ENCODE data around the gene PFKFB4. TPM values are rescaled to one million over a fixed set of nuclear protein-coding genes. Genes with fewer than 3 reads are reported as not detected.

The PFKFB4 gene
- total RNA-seq, 1 donor from 2014 or later, result 7.1 TPM

DNA sequence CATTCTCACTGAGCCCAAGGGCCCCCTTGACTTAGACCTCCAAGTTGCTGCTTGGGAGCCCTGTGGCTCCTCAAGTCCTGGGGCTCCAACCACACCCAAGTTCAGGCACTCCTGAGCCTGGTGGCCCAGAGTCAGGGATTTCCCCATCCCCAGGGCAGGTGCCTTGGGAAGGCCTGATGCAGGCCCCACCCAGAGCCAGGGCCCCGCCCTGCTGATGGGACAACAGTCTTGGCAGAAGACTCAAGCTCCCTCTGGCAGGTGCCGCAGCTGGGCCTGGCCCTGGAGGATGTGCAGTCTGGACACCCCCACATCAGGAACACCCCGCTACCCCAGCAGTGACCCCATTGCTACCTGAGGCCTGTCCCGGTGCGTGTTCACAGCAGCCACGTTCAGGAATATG lies 35.0 kb downstream of the PFKFB4 start:
- no peak overlapping the region for H3K27ac Mint-ChIP-seq (ENCODE audit: unreplicated experiment)
- H3K36me3 Mint-ChIP-seq (ENCODE audit: unreplicated experiment), result peaks cover 2% of the 10 kb centered on the region
- H3K9me3 Mint-ChIP-seq (ENCODE audit: unreplicated experiment), result no peaks in the 10 kb centered on the region
- H3K4me1 Mint-ChIP-seq (ENCODE audit: unreplicated experiment), result no peaks in the 10 kb centered on the region
- H3K4me3 Mint-ChIP-seq (ENCODE audit: unreplicated experiment), result no peak overlapping the region
- no peak for DNase-seq (ENCODE audit: extremely low spot score, unreplicated experiment)
- no peaks in the 10 kb centered on the region for H3K27me3 Mint-ChIP-seq (ENCODE audit: unreplicated experiment)
- TF ChIP-seq, protein P1, sequence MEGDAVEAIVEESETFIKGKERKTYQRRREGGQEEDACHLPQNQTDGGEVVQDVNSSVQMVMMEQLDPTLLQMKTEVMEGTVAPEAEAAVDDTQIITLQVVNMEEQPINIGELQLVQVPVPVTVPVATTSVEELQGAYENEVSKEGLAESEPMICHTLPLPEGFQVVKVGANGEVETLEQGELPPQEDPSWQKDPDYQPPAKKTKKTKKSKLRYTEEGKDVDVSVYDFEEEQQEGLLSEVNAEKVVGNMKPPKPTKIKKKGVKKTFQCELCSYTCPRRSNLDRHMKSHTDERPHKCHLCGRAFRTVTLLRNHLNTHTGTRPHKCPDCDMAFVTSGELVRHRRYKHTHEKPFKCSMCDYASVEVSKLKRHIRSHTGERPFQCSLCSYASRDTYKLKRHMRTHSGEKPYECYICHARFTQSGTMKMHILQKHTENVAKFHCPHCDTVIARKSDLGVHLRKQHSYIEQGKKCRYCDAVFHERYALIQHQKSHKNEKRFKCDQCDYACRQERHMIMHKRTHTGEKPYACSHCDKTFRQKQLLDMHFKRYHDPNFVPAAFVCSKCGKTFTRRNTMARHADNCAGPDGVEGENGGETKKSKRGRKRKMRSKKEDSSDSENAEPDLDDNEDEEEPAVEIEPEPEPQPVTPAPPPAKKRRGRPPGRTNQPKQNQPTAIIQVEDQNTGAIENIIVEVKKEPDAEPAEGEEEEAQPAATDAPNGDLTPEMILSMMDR (IDR thresholded peaks at IDR 0.05), result no peak

DNA sequence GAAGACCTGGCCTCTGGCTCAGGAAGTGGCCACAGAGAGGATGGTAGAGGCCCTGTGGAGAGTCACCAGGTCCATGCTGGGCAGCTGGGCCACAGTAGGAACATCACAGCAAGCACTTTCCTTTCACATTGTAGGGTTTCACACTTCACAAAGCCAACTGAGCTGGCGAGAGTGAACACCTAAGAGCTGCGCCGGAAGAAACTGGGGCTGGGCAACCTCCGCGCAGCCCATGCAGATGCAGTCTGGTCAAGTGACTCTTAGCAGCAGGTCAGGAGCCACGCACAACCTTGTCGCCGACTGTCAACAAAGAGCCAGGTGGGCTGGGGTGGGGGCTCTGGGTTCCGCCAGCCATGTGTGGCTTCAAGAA lies 37.3 kb downstream of the PFKFB4 start:
- Mint-ChIP-seq H3K27ac (ENCODE audit: unreplicated experiment) (no peak overlapping the region), H3K9me3 (ENCODE audit: unreplicated experiment) (no peaks in the 10 kb centered on the region), H3K4me3 (ENCODE audit: unreplicated experiment) (no peak overlapping the region), H3K36me3 (ENCODE audit: unreplicated experiment) (peaks cover 2% of the 10 kb centered on the region), H3K4me1 (ENCODE audit: unreplicated experiment) (no peaks in the 10 kb centered on the region), H3K27me3 (ENCODE audit: unreplicated experiment) (no peaks in the 10 kb centered on the region)
- TF ChIP-seq, protein P1 (IDR thresholded peaks at IDR 0.05), result no peak
- DNase-seq (ENCODE audit: extremely low spot score, unreplicated experiment), result no peak

DNA sequence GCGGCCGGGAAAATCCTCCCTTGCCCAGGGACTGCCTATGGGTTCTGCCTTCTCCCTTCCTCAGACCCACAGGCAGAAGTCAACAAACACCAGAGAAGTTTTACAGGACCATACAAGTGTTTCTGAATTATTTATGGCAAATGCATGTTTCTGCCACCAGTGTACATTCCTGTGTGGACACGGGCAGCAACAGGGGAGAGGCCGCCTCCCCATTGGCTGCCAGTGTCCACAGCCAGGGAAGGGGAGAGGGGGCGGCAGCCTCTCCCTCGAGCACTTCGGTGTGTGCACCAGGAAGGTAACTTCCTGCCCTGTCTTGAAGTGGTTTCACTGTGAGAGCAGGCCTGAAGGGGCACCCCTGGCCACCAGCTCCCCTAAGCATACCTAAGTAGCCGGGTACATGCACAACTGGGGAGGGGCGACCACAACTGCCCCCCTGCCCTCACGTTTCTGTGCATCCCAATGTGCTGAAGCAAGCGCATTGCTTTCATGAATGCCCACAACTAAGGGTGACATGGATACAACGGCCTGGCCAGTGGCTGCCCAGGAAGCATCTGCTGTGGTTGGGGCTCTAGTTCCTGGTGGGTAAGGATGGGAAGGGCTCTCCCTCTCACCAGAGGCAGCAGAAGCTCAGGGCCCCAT lies 37.8 kb downstream of the PFKFB4 start:
- peaks cover 2% of the 10 kb centered on the region for H3K36me3 Mint-ChIP-seq (ENCODE audit: unreplicated experiment)
- H3K27me3 Mint-ChIP-seq (ENCODE audit: unreplicated experiment), result no peaks in the 10 kb centered on the region
- H3K4me3 Mint-ChIP-seq (ENCODE audit: unreplicated experiment), result no peak overlapping the region
- H3K27ac Mint-ChIP-seq (ENCODE audit: unreplicated experiment), result no peak overlapping the region
- DNase-seq (ENCODE audit: extremely low spot score, unreplicated experiment), result no peak
- no peaks in the 10 kb centered on the region for H3K9me3 Mint-ChIP-seq (ENCODE audit: unreplicated experiment)
- no peaks in the 10 kb centered on the region for H3K4me1 Mint-ChIP-seq (ENCODE audit: unreplicated experiment)
- TF ChIP-seq, protein P1 (IDR thresholded peaks at IDR 0.05), result no peak

DNA sequence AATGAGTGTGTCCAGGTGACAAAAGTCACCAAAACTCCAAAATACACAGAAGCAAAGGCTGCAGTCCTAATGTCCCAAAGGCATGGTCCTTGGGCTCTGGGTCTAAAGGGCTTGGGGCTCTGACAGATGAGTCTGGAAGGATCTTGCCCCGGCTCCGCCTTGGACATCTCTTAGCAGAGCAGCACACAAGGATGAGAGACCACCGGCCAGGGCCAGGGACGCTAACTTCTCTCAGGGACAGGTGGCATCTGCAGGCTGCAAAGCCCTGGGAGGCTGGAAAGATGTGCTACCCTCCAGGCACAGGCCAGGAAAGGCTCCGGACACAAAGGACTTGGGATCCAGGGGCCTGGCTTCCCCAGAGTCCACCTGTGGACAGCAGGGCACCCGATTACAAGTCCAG lies 38.5 kb downstream of the PFKFB4 start:
- no peak overlapping the region for H3K4me3 Mint-ChIP-seq (ENCODE audit: unreplicated experiment)
- H3K27me3 Mint-ChIP-seq (ENCODE audit: unreplicated experiment), result no peaks in the 10 kb centered on the region
- H3K27ac Mint-ChIP-seq (ENCODE audit: unreplicated experiment), result no peak overlapping the region
- DNase-seq (ENCODE audit: extremely low spot score, unreplicated experiment), result no peak
- H3K36me3 Mint-ChIP-seq (ENCODE audit: unreplicated experiment), result peaks cover 2% of the 10 kb centered on the region
- no peaks in the 10 kb centered on the region for H3K9me3 Mint-ChIP-seq (ENCODE audit: unreplicated experiment)
- H3K4me1 Mint-ChIP-seq (ENCODE audit: unreplicated experiment), result no peaks in the 10 kb centered on the region
- TF ChIP-seq, protein P1 (IDR thresholded peaks at IDR 0.05), result no peak

DNA sequence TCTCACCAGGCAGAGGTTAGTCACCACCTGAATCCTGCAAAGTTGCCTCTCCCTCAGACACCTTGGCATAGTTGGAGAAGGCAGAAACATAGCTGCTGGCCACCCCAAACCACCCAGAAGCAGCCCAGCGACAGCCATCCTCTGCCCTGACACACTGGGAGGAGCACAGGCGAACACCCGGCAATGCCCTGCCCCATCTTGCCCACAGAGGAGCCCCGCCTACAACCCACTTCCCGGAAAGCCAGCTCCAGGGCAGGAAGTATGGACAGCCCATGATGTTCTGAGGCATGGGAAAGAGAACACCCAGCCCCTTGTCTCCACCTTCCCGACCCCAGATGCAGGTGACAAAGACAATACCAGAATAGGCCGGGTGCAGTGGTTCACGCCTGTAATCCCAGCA lies 40.0 kb downstream of the PFKFB4 start:
- Mint-ChIP-seq H3K36me3 (ENCODE audit: unreplicated experiment) (peaks cover 2% of the 10 kb centered on the region), H3K27ac (ENCODE audit: unreplicated experiment) (no peak overlapping the region), H3K4me1 (ENCODE audit: unreplicated experiment) (no peaks in the 10 kb centered on the region), H3K9me3 (ENCODE audit: unreplicated experiment) (no peaks in the 10 kb centered on the region), H3K27me3 (ENCODE audit: unreplicated experiment) (no peaks in the 10 kb centered on the region), H3K4me3 (ENCODE audit: unreplicated experiment) (no peak overlapping the region)
- TF ChIP-seq, protein P1 (IDR thresholded peaks at IDR 0.05), result no peak
- no peak for DNase-seq (ENCODE audit: extremely low spot score, unreplicated experiment)
